Measurements from ENCODE around the gene RXRG. TPM values are rescaled to one million over a fixed set of nuclear protein-coding genes. Genes with fewer than 3 reads are reported as not detected.

The RXRG gene
- total RNA-seq, 1 experiment from 2014 or later: not detected

DNA sequence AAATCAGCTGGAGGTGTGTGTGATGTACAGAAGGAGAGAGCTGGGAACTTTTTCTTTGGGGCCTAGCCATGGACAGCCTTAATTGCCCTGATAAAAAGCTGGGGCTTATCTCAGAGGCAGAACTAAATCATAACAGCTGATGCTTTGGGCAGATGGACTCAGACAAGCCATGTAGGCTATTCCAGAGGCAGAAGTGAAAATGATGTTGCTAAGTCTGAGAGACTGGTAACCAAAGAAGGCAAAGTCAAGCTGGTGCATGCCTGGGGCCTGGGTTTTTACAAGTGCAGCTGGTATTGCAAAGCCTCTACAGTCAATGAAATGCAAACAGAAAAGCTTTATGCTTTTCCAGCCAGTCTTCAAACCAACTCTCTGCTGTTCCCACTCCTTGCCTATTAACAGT, 49.4 kb downstream of the RXRG start:
- no peak overlapping the region for H3T11ph ChIP-seq (ENCODE audit: low read length)
- no peak overlapping the region for H3K27ac Mint-ChIP-seq
- H3K14ac ChIP-seq (ENCODE audit: insufficient read depth, low read length): no peak overlapping the region
- no peaks in the 10 kb centered on the region for H3K79me1 ChIP-seq (ENCODE audit: insufficient read depth, low read depth, low read length, poor library complexity, severe bottlenecking)
- TF ChIP-seq, protein P1, sequence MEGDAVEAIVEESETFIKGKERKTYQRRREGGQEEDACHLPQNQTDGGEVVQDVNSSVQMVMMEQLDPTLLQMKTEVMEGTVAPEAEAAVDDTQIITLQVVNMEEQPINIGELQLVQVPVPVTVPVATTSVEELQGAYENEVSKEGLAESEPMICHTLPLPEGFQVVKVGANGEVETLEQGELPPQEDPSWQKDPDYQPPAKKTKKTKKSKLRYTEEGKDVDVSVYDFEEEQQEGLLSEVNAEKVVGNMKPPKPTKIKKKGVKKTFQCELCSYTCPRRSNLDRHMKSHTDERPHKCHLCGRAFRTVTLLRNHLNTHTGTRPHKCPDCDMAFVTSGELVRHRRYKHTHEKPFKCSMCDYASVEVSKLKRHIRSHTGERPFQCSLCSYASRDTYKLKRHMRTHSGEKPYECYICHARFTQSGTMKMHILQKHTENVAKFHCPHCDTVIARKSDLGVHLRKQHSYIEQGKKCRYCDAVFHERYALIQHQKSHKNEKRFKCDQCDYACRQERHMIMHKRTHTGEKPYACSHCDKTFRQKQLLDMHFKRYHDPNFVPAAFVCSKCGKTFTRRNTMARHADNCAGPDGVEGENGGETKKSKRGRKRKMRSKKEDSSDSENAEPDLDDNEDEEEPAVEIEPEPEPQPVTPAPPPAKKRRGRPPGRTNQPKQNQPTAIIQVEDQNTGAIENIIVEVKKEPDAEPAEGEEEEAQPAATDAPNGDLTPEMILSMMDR (conservative IDR thresholded peaks at IDR 0.05): no peak
- no peaks in the 10 kb centered on the region for H3K9me3 Mint-ChIP-seq
- no peak overlapping the region for H2BK12ac ChIP-seq (ENCODE audit: insufficient read length, low read depth, low read length)
- H3K4me2 ChIP-seq (ENCODE audit: insufficient read depth, insufficient read length, low read length): no peak overlapping the region
- no peaks in the 10 kb centered on the region for H3K9me3 ChIP-seq (ENCODE audit: control insufficient read depth, low read depth, low read length)
- H2AFZ ChIP-seq (ENCODE audit: low read length): no peak overlapping the region
- no peak overlapping the region for H2AK5ac ChIP-seq (ENCODE audit: insufficient read length, low read length)
- no peak overlapping the region for H2BK120ac ChIP-seq (ENCODE audit: low read depth, low read length, poor library complexity, severe bottlenecking)
- no peaks in the 10 kb centered on the region for H3K23me2 ChIP-seq (ENCODE audit: insufficient read length, low read depth, low read length, poor library complexity, severe bottlenecking)
- peaks cover 5 to 12% of the 10 kb centered on the region in 2 experiments for H3K4me1 Mint-ChIP-seq
- peaks cover 26% of the 10 kb centered on the region for H3K27me3 Mint-ChIP-seq (ENCODE audit: low read depth)
- no peaks in the 10 kb centered on the region for H3K36me3 Mint-ChIP-seq (ENCODE audit: insufficient read depth in 1 of 3, low read depth in 3 of 3)
- no peaks in the 10 kb centered on the region for H3K79me2 ChIP-seq (ENCODE audit: insufficient read depth, low read length)
- H2BK15ac ChIP-seq (ENCODE audit: low read depth, low read length): no peak overlapping the region
- H3K4ac ChIP-seq (ENCODE audit: low read depth, low read length): no peak overlapping the region
- H4K5ac ChIP-seq (ENCODE audit: insufficient read length, low read depth, low read length): no peak overlapping the region
- no peak overlapping the region for H3K9ac ChIP-seq (ENCODE audit: extremely low read depth, insufficient read length, low read length)
- H3K23ac ChIP-seq (ENCODE audit: insufficient read length, low read depth, low read length): no peak overlapping the region
- no peak overlapping the region for H3K27ac ChIP-seq (ENCODE audit: insufficient read length, low read depth, low read length)
- H4K20me1 ChIP-seq (ENCODE audit: control insufficient read depth, insufficient read depth, insufficient read length): no peaks in the 10 kb centered on the region
- H3K4me3 Mint-ChIP-seq: no peak overlapping the region
- no peaks in the 10 kb centered on the region; the same call in 1 of the 2 replicates for H3K4me1 ChIP-seq (ENCODE audit: insufficient read depth, low read length)
- H3K18ac ChIP-seq (ENCODE audit: insufficient read length, low read depth, low read length): no peak overlapping the region
- H4K8ac ChIP-seq (replicated peaks; ENCODE audit: insufficient read length, low read depth, low read length): no peak overlapping the region
- H3K27me3 ChIP-seq (ENCODE audit: insufficient read depth, low read length): no peaks in the 10 kb centered on the region
- DNase-seq: no peak
- H4K91ac ChIP-seq (ENCODE audit: insufficient read length, low read depth, low read length): no peak overlapping the region
- no peak overlapping the region for H2BK5ac ChIP-seq (ENCODE audit: insufficient read length, low read length)
- H3K56ac ChIP-seq (ENCODE audit: insufficient read length, low read depth, low read length): no peak overlapping the region
- H2BK20ac ChIP-seq (ENCODE audit: low read depth, low read length, poor library complexity, severe bottlenecking): no peak overlapping the region

Data from H9 (cell line).